ENCODE data around the gene ACAA1.
"Not testable (repeated sequence)": the region's sequence is repeated elsewhere in the genome, so short reads cannot be mapped to it uniquely, and the experiment has no call there.

The ACAA1 gene

GRCh38 chr3:38098376-38098723 is 38.6 kb downstream of the ACAA1 start:
- DNase-seq, result no peak

DNA sequence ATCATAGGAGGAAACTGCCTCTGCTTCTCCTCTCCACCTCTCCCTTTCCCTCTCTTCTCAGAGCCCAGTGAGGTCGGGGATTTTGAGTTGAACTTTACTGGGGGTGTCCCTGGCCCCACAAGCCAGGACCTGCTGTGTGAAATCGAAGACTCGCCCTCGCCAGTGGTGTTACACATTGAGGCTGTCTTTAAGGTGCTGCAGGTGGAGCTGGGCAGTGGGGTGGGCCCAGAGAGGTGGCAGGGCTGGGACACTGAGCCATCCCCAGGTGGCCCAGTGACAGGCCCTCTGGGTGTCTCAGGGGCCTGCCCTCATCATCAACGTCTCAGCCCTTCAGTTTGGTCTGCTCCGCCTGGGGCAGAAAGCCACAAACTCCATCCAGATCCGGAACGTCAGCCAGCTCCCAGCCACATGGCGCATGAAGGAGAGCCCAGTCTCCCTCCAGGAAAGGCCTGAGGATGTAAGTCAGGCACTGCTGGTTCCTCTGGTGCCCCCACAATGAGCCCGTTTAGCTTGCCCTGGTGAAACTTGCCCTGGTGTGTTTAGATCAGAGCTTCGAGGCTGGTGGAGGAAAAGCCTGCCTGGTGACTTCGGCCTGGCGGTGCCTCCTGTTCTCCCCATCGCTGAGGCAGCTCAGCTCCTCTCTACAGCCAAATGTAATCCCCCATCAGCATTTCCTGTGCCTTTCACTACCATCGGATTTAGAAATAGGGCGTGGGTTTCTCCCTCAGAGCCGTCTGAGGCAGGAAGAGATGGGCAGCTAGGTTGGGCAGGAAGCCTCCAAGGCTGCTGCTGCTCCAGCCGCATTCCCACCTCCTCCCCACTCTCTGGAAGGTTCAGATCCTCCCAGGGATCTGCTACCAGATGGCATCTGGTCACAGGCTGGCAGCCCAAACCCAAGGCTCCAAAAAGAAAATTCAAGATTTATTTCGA is 39.2 kb downstream of the ACAA1 start:
- DNase-seq, result no peak

DNA sequence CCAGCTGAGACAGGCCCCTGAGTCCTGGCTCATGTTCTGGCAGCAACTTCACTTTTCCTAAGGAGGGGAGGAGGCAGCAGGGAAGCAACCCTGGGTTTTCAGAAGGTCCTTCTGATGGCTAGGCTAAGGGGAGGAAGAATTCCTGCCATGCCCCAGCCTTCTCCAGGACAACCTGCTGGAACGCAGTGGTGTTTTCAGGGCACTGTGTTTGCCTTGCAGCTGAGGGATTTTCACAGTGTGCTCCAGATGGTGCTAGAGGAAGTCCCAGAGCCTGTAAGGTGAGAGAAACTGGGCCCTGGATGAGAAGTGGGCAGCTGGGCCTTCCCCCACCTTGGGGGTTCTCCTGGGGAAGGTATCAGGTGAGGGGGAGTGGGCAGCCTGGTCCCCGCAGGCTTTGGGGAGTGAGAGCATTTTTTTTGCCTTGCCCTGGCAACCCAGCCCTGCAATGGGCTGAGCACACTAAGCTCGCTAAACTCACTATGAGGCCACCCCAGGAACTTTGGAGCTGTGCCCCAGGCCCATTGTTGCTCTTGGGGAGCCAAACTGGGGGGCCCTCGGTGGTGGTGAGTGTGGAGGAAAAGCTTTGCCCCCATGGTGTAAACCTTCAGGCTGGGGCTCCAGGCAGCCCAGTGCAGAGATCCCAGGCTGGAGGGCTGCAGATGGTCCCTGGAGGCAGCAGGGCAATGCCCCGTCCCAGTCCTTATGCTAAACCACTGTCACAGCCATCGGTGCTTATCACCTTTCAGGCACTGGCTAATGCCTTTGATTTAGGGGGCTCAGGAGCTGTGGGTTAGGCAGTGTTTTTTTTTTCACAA is 41.1 kb downstream of the ACAA1 start:
- DNase-seq, result no peak

DNA sequence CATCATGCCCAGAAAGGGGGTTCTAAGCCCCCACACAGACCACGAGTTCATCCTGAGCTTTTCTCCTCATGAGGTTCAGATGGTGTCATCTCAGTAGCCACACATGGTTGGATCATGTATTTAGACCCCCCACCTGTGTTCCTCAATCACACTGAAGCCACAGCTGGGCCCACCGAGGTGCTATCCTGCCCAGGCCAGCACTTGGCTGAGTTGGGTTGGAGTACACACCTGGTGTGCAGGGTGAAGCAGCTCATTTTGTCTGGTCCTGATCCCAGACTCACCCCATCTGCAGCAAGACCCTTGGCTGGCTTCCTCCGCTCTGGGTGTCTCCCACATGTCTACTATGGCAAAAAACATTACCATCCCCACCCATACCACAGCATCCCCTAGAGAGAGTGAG is 41.9 kb downstream of the ACAA1 start:
- DNase-seq, result no peak

DNA sequence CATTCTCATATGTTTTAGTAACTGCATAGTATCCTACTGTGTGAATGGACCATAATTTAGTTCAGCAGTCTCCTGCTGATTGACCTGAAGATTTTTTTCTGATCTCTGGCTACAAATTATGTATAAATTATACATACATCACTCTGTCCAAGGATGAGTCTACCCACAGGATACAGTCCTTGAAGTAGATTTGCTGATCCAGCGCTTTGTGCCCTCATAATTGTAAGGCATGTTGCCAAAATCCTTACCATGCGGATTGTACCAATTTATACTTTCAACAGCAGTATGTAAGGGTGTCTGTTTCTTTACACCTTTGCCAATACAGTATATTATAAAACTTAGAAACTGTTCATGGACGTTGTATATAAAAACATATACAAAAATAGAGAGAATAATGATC is 46.5 kb downstream of the ACAA1 start:
- DNase-seq, result no peak

DNA sequence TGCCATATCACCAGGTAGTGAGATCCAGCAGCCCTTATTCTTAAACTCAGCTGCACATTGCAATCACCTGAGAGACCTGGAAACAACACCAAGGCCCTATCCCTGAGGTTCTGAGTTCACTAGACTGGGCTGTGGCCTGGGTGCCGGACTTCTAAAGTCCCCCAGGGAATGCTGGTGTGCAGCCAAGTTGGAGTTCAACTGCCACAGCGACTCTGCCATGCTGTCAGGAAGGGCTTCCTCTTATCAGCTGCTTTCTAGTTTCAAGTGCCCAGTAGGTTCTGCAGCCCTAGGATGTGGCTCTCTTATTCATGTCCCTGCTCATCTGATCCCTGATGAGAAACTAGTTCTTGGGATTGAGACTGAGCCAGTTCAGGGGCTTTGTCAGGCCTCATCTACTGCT is 47.8 kb downstream of the ACAA1 start:
- DNase-seq, result no peak

DNA sequence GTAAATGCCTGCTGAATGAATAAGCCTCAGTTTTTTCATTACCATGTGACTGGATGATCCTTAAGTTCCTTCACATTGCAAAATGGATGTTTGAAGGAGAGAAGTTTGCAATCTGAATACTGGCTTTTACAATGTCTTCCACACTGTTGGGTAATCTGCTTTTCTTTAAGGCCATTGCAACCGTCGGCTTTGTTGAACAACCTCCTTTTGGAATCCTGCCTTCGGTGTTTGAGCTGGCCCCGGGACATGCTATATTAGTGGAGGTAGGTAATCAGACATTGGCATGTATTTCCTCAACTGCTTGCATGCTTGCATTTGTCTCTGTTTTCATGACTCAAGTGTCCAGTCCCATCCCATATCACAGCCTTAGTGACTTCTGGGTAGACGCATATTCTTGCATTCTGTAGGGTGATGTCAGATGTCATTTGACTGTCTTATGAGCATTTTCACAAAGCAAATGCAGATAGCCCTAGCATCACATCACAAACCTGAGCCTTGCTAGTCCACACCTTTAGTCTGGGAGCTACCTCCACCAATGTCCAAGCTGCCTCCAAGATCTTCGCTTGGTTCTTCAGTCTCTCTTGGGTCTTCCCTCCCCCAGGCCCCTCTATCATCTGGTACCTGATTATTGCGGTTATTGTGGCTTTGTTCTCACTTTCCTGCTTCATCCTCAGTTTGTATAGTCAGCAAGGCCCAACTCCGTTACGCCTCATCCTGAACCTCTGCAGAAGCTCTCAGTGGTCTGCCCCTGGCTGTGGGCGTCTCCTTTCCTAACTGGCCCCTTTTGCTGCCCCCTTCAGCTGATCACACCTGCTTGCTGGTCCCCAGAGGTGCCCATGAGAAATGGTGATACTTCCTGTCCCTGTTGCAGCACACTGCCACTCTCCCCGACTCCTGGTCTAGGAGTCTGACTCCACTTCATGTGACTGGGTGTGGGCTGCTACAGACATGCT is 48.5 kb downstream of the ACAA1 start:
- DNase-seq, result no peak

DNA sequence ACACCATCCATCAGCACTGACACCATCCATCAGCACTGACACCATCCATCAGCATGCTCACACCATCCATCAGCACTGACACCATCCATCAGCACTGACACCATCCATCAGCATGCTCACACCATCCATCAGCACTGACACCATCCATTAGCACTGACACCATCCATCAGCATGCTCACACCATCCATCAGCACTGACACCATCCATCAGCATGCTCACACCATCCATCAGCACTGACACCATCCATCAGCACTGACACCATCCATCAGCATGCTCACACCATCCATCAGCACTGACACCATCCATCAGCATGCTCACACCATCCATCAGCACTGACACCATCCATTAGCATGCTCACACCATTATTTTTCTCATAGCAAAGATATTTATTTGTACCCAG is 49.6 kb downstream of the ACAA1 start:
- not testable (repeated sequence) for DNase-seq

GRCh38 chr3:38086496-38086895 is 50.4 kb downstream of the ACAA1 start:
- DNase-seq, result no peak

- DNase-seq, result no peak
Measured at GRCh38 chr3:38085943-38086324, 51.0 kb downstream of the ACAA1 start.

- DNase-seq, result no peak
Measured at GRCh38 chr3:38085311-38085942, 51.5 kb downstream of the ACAA1 start.

DNA sequence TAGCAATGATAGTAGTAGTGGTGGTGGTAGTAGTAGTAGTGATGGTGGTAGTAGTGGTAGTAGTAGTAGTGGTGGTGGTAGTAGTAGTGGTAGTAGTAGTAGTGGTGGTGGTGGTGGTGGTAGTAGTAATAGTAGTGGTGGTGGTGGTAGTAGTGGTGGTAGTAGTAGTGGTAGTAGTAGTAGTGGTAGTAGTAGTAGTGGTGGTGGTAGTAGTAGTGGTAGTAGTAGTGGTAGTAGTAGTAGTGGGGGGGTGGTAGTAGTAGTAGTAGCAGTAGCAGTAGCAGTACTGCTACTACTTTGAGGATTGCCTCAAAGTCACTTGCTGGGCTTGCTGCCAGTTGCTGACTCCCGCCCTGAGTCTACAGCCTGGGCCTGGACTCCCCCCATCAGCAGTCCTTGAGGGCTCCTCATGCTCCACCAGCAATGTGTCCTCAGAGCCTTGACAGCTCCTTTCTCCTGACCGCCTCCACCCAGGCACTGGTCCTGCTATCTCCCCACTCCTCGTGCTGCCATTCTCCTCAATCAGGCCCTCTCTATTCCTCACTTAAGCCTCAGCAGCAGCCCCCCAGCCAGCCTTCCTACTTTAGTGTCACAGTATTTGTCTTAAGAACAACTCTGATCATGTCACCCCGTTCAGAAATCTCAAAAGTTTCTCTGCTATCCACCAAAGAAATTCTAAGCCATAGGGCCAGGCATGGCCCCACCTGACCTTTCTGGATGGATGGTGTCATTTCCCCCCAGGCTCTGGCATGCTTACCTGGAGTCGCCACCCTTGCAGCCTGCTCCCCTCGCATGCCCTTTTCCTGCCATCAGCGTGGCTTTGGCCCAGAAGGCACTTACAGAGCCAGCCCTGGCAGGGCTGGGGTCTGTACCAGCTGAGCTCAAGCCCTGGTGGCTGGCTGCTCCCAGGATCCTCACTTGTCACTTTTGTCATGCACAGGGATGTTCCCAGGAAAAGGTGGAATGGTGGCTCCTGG is 52.3 kb downstream of the ACAA1 start:
- no peak for DNase-seq

- DNase-seq, result no peak
Measured at GRCh38 chr3:38083871-38084333, 53.0 kb downstream of the ACAA1 start.

GRCh38 chr3:38083254-38083653 is 53.7 kb downstream of the ACAA1 start:
- DNase-seq, result not testable (repeated sequence)

DNA sequence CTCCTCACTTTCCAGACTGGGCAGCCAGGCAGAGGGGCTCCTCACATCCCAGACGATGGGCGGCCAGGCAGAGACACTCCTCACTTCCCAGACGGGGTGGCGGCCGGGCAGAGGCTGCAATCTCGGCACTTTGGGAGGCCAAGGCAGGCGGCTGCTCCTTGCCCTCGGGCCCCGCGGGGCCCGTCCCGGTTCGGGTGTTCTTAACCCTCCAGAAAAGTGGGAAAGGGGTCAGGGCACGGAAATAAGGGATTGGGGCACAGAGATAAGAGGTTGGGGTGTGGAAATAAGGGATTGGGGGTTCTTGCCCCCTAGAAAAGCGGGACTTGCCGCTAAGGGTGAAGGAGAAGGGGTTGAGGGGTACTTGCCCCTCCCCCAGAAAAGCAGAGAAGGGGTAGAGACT is 54.6 kb downstream of the ACAA1 start:
- not testable (repeated sequence) for DNase-seq

DNA sequence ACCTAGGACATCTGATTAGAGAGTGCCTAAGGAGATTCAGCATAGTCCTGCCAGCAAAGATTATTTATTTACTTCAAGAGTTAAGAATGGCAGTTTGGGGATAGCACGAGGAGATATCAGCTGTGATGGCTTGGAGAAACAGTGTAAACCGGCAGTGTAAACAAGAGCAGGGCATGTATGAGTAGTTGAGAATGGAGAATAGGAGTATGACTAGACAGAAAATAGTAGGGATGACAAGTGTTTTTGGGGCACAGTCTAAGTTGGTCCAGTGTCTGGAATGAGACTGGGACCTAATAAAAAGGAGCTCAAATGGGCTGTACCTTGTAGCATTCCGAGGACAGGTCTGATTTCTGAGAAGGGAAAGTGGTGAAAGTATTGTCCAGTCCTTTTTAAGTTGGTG is 59.9 kb downstream of the ACAA1 start:
- not testable (repeated sequence) for DNase-seq
